DND-41 (cell line): ENCODE data around the gene WNT9A.

Experiments used
- ATAC-seq: fragments of 200-7000 bp; cut with Tn5 transposase; 3 replicates; pipeline ENCODE4 v1.9.1; 2021; ENCODE audit warnings: low read depth; ENCODE audit not compliant: insufficient read depth
- DNase-seq: peaks from one replicate; pipeline ENCODE4 v3.0.0-alpha.2; 2020
- H2AFZ ChIP-seq: 2 replicates; pipeline ENCODE4 v1.6.0; 2012; ENCODE audit warnings: low read depth, low read length
- H3K27ac ChIP-seq: 2 replicates; pipeline ENCODE4 v1.5.1; 2012; ENCODE audit warnings: low read length, inconsistent platforms
- H3K27me3 ChIP-seq: fragments of 200-600 bp; sonication (generic); 2 replicates; pipeline ENCODE4 v1.6.0; 2012; ENCODE audit warnings: low read length, mild to moderate bottlenecking, inconsistent platforms; ENCODE audit not compliant: insufficient read depth, poor library complexity
- H3K36me3 ChIP-seq: 2 replicates; pipeline ENCODE4 v1.5.1; 2012; ENCODE audit warnings: low read length, inconsistent platforms; ENCODE audit not compliant: insufficient read depth
- H3K4me1 ChIP-seq: 2 replicates; pipeline ENCODE4 v1.5.1; 2012; ENCODE audit warnings: mild to moderate bottlenecking, low read length; ENCODE audit not compliant: insufficient read depth
- H3K4me2 ChIP-seq: 2 replicates; pipeline ENCODE4 v1.6.0; 2012; ENCODE audit warnings: mild to moderate bottlenecking, moderate library complexity, low read length, inconsistent platforms; ENCODE audit not compliant: insufficient read depth
- H3K4me3 ChIP-seq, 2 experiments: fragments of 200-600 bp in 1 of 2; shearing (Covaris generic) in 1 of 2; 2 replicates each; pipeline ENCODE4 v1.5.1; 2012 to 2016; ENCODE audit warnings: inconsistent platforms in 2 of 2, low read length in 2 of 2, mild to moderate bottlenecking in 2 of 2, low read depth in 1 of 2, moderate library complexity in 1 of 2
- H3K79me2 ChIP-seq: 2 replicates; pipeline ENCODE4 v1.6.0; 2012; ENCODE audit warnings: low read length, inconsistent platforms; ENCODE audit not compliant: insufficient read depth
- H3K9ac ChIP-seq: 2 replicates; pipeline ENCODE4 v1.6.0; 2012; ENCODE audit warnings: low read depth, mild to moderate bottlenecking, inconsistent platforms, low read length, moderate library complexity
- H3K9me3 ChIP-seq: 2 replicates; pipeline ENCODE4 v1.5.1; 2012; ENCODE audit warnings: low read length, moderate library complexity, mild to moderate bottlenecking, inconsistent platforms; ENCODE audit not compliant: insufficient read depth, severe bottlenecking
- H4K20me1 ChIP-seq: 2 replicates; pipeline ENCODE4 v1.6.0; 2012; ENCODE audit warnings: low read length; ENCODE audit not compliant: insufficient read depth
- CTCF ChIP-seq: IDR thresholded peaks from 2 replicates; pipeline ENCODE4 v1.5.1; 2012; ENCODE audit warnings: borderline replicate concordance, low read length, moderate library complexity, mild to moderate bottlenecking; ENCODE audit not compliant: poor library complexity, severe bottlenecking; ENCODE audit errors: extremely low read depth
- EZH2 ChIP-seq: IDR thresholded peaks from 3 replicates; pipeline ENCODE4 v1.6.1; 2012; ENCODE audit warnings: borderline replicate concordance, low read depth, mild to moderate bottlenecking, moderate library complexity, low read length, inconsistent platforms; ENCODE audit not compliant: severe bottlenecking

Gene WNT9A

DNA sequence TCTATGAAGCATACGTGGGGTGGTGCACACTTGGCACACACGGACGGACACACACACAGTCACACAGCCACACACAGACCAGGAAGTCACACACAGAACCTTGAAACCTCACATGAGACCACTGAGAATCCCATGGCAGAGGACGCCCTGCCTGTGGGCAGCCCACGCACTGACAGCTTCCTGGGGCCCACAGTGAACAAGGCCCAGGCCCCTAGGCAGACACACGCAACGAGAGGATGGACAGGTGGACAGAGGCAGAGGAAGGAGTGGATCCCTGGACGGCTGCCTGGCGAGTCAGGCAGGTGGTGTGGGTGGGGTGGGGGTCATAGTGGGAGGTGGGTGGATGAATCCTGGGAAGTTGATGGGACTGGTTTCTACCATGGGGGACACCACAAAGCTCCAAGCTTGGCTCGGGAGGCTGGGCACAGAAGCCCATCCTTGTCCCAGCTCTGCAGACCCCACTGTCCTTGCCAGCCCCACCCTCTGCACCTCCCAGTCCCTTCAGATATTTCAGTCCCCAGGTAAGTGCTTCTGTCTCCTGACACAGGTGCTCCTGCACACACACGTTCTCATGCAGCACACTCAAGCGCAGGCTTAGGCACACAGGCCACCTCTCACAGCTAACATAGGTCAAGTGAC lies 49.1 kb downstream of the WNT9A start:
- H3K4me2 ChIP-seq = no peak overlapping the region
- H3K36me3 ChIP-seq = no peaks in the 10 kb centered on the region
- H3K79me2 ChIP-seq = no peaks in the 10 kb centered on the region
- no peak overlapping the region for H2AFZ ChIP-seq
- no peaks in the 10 kb centered on the region for H3K27me3 ChIP-seq
- H3K4me3 ChIP-seq = no peak overlapping the region
- H3K9ac ChIP-seq = no peak overlapping the region
- no peak for DNase-seq
- no peak for ATAC-seq
- H3K4me1 ChIP-seq = no peaks in the 10 kb centered on the region
- no peak overlapping the region for H3K27ac ChIP-seq
- H3K9me3 ChIP-seq = no peaks in the 10 kb centered on the region
- no peaks in the 10 kb centered on the region for H4K20me1 ChIP-seq
- TF ChIP-seq EZH2 = no peak

DNA sequence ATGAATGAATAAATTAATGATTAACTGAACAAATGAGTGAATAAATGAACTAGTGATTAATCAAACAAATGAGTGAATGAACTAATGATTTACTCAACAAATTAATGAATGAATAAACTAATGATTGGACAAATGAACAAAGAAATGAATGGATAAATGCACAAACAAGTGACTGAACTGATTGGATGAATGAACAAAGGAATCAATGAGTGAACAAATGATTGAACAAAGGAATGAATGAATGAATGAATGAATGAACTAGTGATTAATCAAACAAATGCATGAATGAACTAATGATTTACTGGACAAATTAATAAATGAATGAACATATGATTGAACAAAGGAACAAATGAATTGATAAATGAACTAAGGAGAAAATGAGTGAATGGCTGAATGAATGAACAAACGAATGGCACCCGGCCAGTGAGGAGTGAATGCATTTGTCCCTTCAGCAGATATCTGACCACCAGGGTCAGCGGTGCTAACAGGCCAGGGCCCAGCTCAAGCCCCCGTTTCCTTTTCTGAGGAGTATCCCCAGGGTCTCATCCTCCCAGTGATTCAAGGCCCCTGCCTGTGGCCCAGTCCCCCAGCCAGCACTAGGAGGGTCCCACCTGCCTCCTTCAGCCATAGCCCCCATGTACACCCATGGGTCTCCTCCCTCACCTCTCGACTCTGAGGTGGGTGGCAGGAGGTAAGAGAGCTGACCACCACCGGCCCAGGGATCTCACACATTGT lies 49.9 kb downstream of the WNT9A start:
- Histone ChIP-seq H3K27me3 (no peaks in the 10 kb centered on the region), H3K36me3 (no peaks in the 10 kb centered on the region), H3K79me2 (no peaks in the 10 kb centered on the region), H3K4me1 (no peaks in the 10 kb centered on the region), H3K4me2 (no peak overlapping the region), H3K9ac (no peak overlapping the region), H2AFZ (no peak overlapping the region), H3K27ac (no peak overlapping the region), H3K9me3 (no peaks in the 10 kb centered on the region), H3K4me3 (no peak overlapping the region), H4K20me1 (no peaks in the 10 kb centered on the region)
- DNase-seq (no peak), ATAC-seq (no peak)
- TF ChIP-seq CTCF = no peak
- no peak for TF ChIP-seq EZH2

- TF ChIP-seq CTCF (no peak), EZH2 (no peak)
- ATAC-seq (no peak), DNase-seq (no peak)
- no peaks in the 10 kb centered on the region for H3K9me3 ChIP-seq
- no peaks in the 10 kb centered on the region for H4K20me1 ChIP-seq
- no peaks in the 10 kb centered on the region for H3K4me1 ChIP-seq
- no peaks in the 10 kb centered on the region for H3K27me3 ChIP-seq
- H2AFZ ChIP-seq = no peak overlapping the region
- H3K4me3 ChIP-seq = no peak overlapping the region
- H3K79me2 ChIP-seq = no peaks in the 10 kb centered on the region
- H3K4me2 ChIP-seq = no peak overlapping the region
- H3K27ac ChIP-seq = no peak overlapping the region
- H3K36me3 ChIP-seq = no peaks in the 10 kb centered on the region
- no peak overlapping the region for H3K9ac ChIP-seq
Observed at GRCh38 chr1:227896710-227897655, 50.7 kb downstream of the WNT9A start.
